GM19452 (cell line): ENCODE results near the gene DDO.

Source experiments
- ATAC-seq: cut with Tn5 transposase; IDR thresholded peaks from one replicate; pipeline ENCODE4 v1.9.1; 2021; ENCODE audit not compliant: unreplicated experiment

Gene DDO

DNA sequence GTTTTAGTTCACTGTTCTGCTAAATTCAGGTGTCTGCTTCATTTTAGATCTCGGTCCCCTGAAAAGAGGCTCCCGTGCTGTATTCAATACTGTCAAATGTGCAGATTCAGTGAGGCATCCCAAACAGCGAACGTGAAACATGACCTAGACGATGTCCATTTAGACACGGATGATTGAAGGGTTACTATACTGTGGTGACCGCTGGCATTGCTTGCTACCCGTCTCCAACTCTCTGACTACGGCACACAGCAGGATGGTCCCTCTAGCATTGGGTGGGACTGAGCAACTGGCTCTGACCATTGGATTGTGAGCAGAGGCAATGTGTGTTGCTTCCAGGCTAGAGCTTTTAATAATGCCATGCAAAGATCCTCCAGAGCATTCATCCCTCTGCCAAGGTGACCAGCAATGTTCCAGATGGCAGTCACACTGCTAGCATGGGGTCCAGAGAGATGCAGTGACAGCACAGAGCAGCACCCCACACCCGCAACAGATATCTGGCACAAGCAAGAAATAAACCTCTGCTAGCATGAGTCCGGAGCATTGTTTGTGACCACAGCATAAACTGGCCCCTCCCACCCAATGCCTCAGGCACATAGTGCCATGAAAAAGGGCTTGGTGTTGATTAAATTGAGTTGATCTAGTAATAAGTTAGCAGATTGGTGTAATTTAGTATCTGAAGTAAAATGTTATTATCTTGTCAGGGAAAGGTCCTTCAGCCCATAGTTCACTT, 66.2 kb downstream of the DDO start:
- no peak for ATAC-seq

DNA sequence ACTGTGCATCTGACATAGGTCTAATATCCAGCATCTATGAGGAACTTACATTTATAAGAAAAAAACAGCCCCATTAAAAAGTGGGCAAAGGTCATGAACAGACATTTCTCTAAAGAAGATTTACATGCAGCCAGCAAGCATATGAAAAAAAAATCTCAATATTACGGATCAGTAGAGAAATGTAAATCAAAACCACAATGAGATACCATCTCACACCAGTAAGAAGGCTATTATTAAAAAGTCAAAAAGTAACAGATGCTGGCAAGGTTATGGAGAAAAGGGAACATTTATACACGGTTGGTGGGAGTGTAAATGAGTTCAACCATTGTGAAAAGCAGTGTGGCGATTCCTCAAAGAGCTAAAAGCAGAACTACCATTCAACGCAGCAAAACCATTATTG, 70.3 kb downstream of the DDO start:
- ATAC-seq, result no peak

DNA sequence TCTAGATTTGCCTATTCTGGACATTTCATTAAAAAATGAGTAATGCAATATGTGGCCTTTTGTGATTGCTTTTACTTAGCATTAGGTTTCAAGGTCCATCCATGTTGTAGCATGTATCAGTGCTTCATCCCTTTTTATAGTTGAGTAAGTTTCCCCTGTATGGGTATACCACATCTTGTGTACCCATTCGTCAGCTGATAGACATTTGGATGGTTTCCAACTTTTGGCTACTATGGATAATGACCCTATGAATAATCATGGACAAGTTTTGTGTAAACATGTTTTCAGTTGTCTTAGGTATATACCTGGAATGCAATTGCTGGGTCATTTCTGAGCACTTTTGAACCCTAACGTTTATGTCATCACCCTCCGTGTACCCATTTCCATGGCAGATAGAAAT, 72.6 kb downstream of the DDO start:
- no peak for ATAC-seq
